Thoracic aorta (tissue), 2 donors: ENCODE results near the gene OR10S1. TPM values are rescaled to one million over a fixed set of nuclear protein-coding genes. Genes with fewer than 3 reads are reported as not detected.

Experiments
- ATAC-seq: fragments of 150-250 bp; one replicate; pipeline ENCODE4 v1.8.0; 2017; ENCODE audit warnings: low read depth; ENCODE audit not compliant: insufficient number of reproducible peaks, low FRiP score
- DNase-seq: peaks from one replicate; pipeline ENCODE4 v3.0.0-alpha.2; 2020; ENCODE audit warnings: low spot score
- H3K27ac ChIP-seq, 2 donors: fragments of 200-600 bp; sonication (generic); 1 replicate in 1 of 2; 2 replicates in 1 of 2; pipeline ENCODE4 v1.5.1; 2016; ENCODE audit warnings: mild to moderate bottlenecking in 2 of 2, moderate library complexity in 2 of 2
- H3K27me3 ChIP-seq: fragments of 200-600 bp; sonication (generic); replicated peaks from 2 replicates; pipeline ENCODE4 v1.6.0; 2016; ENCODE audit warnings: mild to moderate bottlenecking; ENCODE audit not compliant: insufficient read depth
- H3K36me3 ChIP-seq: fragments of 200-600 bp; sonication (generic); one replicate; pipeline ENCODE4 v1.5.1; 2016
- H3K4me1 ChIP-seq, 2 donors: fragments of 200-600 bp; sonication (generic); 1 replicate in 1 of 2; 2 replicates in 1 of 2; pipeline versions ENCODE4 v1.5.1 to v1.6.0; 2016; ENCODE audit warnings: low read depth in 2 of 2, mild to moderate bottlenecking in 1 of 2; ENCODE audit not compliant: control insufficient read depth in 1 of 2
- H3K4me3 ChIP-seq: fragments of 200-600 bp; sonication (generic); 2 replicates; pipeline ENCODE4 v1.5.1; 2016; ENCODE audit warnings: mild to moderate bottlenecking
- H3K9me3 ChIP-seq: fragments of 200-600 bp; sonication (generic); 2 replicates; pipeline ENCODE4 v1.5.1; 2016
- CTCF ChIP-seq: fragments of 200-600 bp; sonication (generic); IDR thresholded peaks from one replicate; pipeline ENCODE4 v1.5.1; 2019; ENCODE audit warnings: antibody characterized with exemption
- total RNA-seq, 2 donors: library from RNA; depleted of rRNA; stranded (reverse); fragments of >200 nt; gene quantifications; one replicate each; pipeline versions ENCODE4 v1.1.0 to v1.2.3, GENCODE V29; 2016

The OR10S1 gene
- total RNA-seq, 2 donors from 2014 or later: not detected

- ATAC-seq (no peak), DNase-seq (no peak)
- Histone ChIP-seq H3K9me3 (no peaks in the 10 kb centered on the region), H3K27me3 (no peaks in the 10 kb centered on the region), H3K27ac (no peak overlapping the region), H3K4me3 (no peak overlapping the region), H3K4me1 (no peaks in the 10 kb centered on the region), H3K36me3 (no peaks in the 10 kb centered on the region)
- no peak for TF ChIP-seq CTCF
Observed at GRCh38 chr11:123979311-123979710, 1.7 kb upstream of the OR10S1 start.

GRCh38 chr11:123976770-123977560 lies 616 bp downstream of the OR10S1 start:
- H3K27ac ChIP-seq: no peak overlapping the region
- no peaks in the 10 kb centered on the region for H3K4me1 ChIP-seq
- no peak overlapping the region for H3K4me3 ChIP-seq
- no peaks in the 10 kb centered on the region for H3K27me3 ChIP-seq
- no peak for TF ChIP-seq CTCF
- H3K9me3 ChIP-seq: no peaks in the 10 kb centered on the region
- ATAC-seq (no peak), DNase-seq (no peak)
- H3K36me3 ChIP-seq: no peaks in the 10 kb centered on the region

- Histone ChIP-seq H3K27me3 (no peaks in the 10 kb centered on the region), H3K27ac (no peak overlapping the region), H3K9me3 (no peaks in the 10 kb centered on the region), H3K4me1 (no peaks in the 10 kb centered on the region), H3K4me3 (no peak overlapping the region), H3K36me3 (no peaks in the 10 kb centered on the region)
- DNase-seq (no peak), ATAC-seq (no peak)
- TF ChIP-seq CTCF: no peak
Observed at GRCh38 chr11:123973816-123974215, 3.8 kb downstream of the OR10S1 start.

GRCh38 chr11:123956752-123957151 lies 20.8 kb downstream of the OR10S1 start:
- Histone ChIP-seq H3K9me3 (no peaks in the 10 kb centered on the region), H3K4me1 (no peaks in the 10 kb centered on the region), H3K36me3 (no peaks in the 10 kb centered on the region), H3K27me3 (no peaks in the 10 kb centered on the region), H3K27ac (no peak overlapping the region), H3K4me3 (no peak overlapping the region)
- no peak for TF ChIP-seq CTCF
- DNase-seq (no peak), ATAC-seq (no peak)

GRCh38 chr11:123945132-123945531 lies 32.4 kb downstream of the OR10S1 start:
- no peak for ATAC-seq
- H3K4me3 ChIP-seq: no peak overlapping the region
- H3K4me1 ChIP-seq: no peaks in the 10 kb centered on the region
- no peaks in the 10 kb centered on the region for H3K27me3 ChIP-seq
- no peak overlapping the region for H3K27ac ChIP-seq
- DNase-seq: no peak
- no peaks in the 10 kb centered on the region for H3K36me3 ChIP-seq
- no peak for TF ChIP-seq CTCF
- H3K9me3 ChIP-seq: no peaks in the 10 kb centered on the region
